H9 (cell line): Measurements from ENCODE around the gene THBS1. TPM values are rescaled to one million over a fixed set of nuclear protein-coding genes. Genes with fewer than 3 reads are reported as not detected.

Experiments
- DNase-seq: peaks from one replicate; pipeline ENCODE4 v3.0.0-alpha.2; 2017
- H2AFZ ChIP-seq: one replicate; pipeline ENCODE4 v1.6.1; 2013; ENCODE audit warnings: mild to moderate bottlenecking, low read length, control low read depth, moderate library complexity
- H2AK5ac ChIP-seq: 2 replicates; pipeline ENCODE4 v1.6.1; 2013; ENCODE audit warnings: low read length, control low read depth, mixed read lengths; ENCODE audit not compliant: insufficient read length
- H2BK120ac ChIP-seq: one replicate; pipeline ENCODE4 v1.6.1; 2013; ENCODE audit warnings: low read depth, mild to moderate bottlenecking, low read length, control low read depth, inconsistent platforms; ENCODE audit not compliant: poor library complexity, severe bottlenecking
- H2BK12ac ChIP-seq: 2 replicates; pipeline ENCODE4 v1.6.1; 2013; ENCODE audit warnings: low read length, control low read depth, mixed read lengths, low read depth; ENCODE audit not compliant: insufficient read length
- H2BK15ac ChIP-seq: 2 replicates; pipeline ENCODE4 v1.6.1; 2013; ENCODE audit warnings: low read depth, low read length, control low read depth
- H2BK20ac ChIP-seq: one replicate; pipeline ENCODE4 v1.6.1; 2013; ENCODE audit warnings: low read depth, mild to moderate bottlenecking, low read length, control low read depth, inconsistent platforms; ENCODE audit not compliant: poor library complexity, severe bottlenecking
- H2BK5ac ChIP-seq: 2 replicates; pipeline ENCODE4 v1.6.1; 2013; ENCODE audit warnings: low read length, control low read depth, mixed read lengths; ENCODE audit not compliant: insufficient read length
- H3K14ac ChIP-seq: 2 replicates; pipeline ENCODE4 v1.6.1; 2013; ENCODE audit warnings: low read length, control low read depth; ENCODE audit not compliant: insufficient read depth
- H3K18ac ChIP-seq: 2 replicates; pipeline ENCODE4 v1.6.1; 2013; ENCODE audit warnings: low read depth, mild to moderate bottlenecking, mixed read lengths, low read length, control low read depth; ENCODE audit not compliant: insufficient read length
- H3K23ac ChIP-seq: 2 replicates; pipeline ENCODE4 v1.6.1; 2013; ENCODE audit warnings: low read length, control low read depth, mixed read lengths, low read depth; ENCODE audit not compliant: insufficient read length
- H3K23me2 ChIP-seq: 2 replicates; pipeline ENCODE4 v1.6.1; 2013; ENCODE audit warnings: low read depth, mild to moderate bottlenecking, mixed read lengths, low read length, control low read depth; ENCODE audit not compliant: insufficient read length, poor library complexity, severe bottlenecking
- H3K27ac ChIP-seq: 2 replicates; pipeline ENCODE4 v1.5.1; 2013; ENCODE audit warnings: low read length, control low read depth, mixed read lengths, low read depth; ENCODE audit not compliant: insufficient read length
- H3K27me3 ChIP-seq: 2 replicates; pipeline ENCODE4 v1.6.1; 2013; ENCODE audit warnings: low read length, control low read depth, inconsistent platforms; ENCODE audit not compliant: insufficient read depth
- H3K4ac ChIP-seq: 2 replicates; pipeline ENCODE4 v1.6.1; 2013; ENCODE audit warnings: low read depth, mild to moderate bottlenecking, control low read depth, inconsistent platforms, low read length, moderate library complexity
- H3K4me1 ChIP-seq: 2 replicates; pipeline ENCODE4 v1.6.1; 2013; ENCODE audit warnings: low read length, control low read depth, inconsistent platforms; ENCODE audit not compliant: insufficient read depth
- H3K4me2 ChIP-seq: 2 replicates; pipeline ENCODE4 v1.6.1; 2013; ENCODE audit warnings: low read length, control low read depth, mixed read lengths; ENCODE audit not compliant: insufficient read length, insufficient read depth
- H3K56ac ChIP-seq: 2 replicates; pipeline ENCODE4 v1.6.1; 2013; ENCODE audit warnings: low read depth, mild to moderate bottlenecking, mixed read lengths, low read length, control low read depth; ENCODE audit not compliant: insufficient read length
- H3K79me1 ChIP-seq: 2 replicates; pipeline ENCODE4 v1.6.1; 2013; ENCODE audit warnings: low read depth, mild to moderate bottlenecking, moderate library complexity, low read length, control low read depth, inconsistent platforms; ENCODE audit not compliant: insufficient read depth, poor library complexity, severe bottlenecking
- H3K79me2 ChIP-seq: 2 replicates; pipeline ENCODE4 v1.6.1; 2013; ENCODE audit warnings: low read length, control low read depth, inconsistent platforms; ENCODE audit not compliant: insufficient read depth
- H3K9ac ChIP-seq: 2 replicates; pipeline ENCODE4 v1.6.1; 2013; ENCODE audit warnings: low read length, control low read depth, mixed read lengths; ENCODE audit not compliant: insufficient read length; ENCODE audit errors: extremely low read depth
- H3K9me3 ChIP-seq: one replicate; pipeline ENCODE4 v1.6.1; 2013; ENCODE audit warnings: low read depth, low read length, inconsistent platforms; ENCODE audit not compliant: control insufficient read depth
- H3T11ph ChIP-seq: one replicate; pipeline ENCODE4 v1.6.1; 2013; ENCODE audit warnings: mild to moderate bottlenecking, low read length, control low read depth, inconsistent platforms
- H4K20me1 ChIP-seq: one replicate; pipeline ENCODE4 v1.6.1; 2013; ENCODE audit not compliant: control insufficient read depth, insufficient read length, insufficient read depth
- H4K5ac ChIP-seq: 2 replicates; pipeline ENCODE4 v1.6.1; 2013; ENCODE audit warnings: low read depth, mild to moderate bottlenecking, mixed read lengths, low read length, control low read depth; ENCODE audit not compliant: insufficient read length
- H4K8ac ChIP-seq: replicated peaks from 2 replicates; pipeline ENCODE4 v1.6.1; 2013; ENCODE audit warnings: low read length, control low read depth, mixed read lengths, low read depth; ENCODE audit not compliant: insufficient read length
- H4K91ac ChIP-seq: 2 replicates; pipeline ENCODE4 v1.6.1; 2013; ENCODE audit warnings: low read depth, mild to moderate bottlenecking, moderate library complexity, mixed read lengths, low read length, control low read depth; ENCODE audit not compliant: insufficient read length
- H3K27ac Mint-ChIP-seq, 3 experiments: 2 replicates in 2 of 3; 3 replicates in 1 of 3; pipeline ENCODE4 v1.8.0; 2020 to 2021; ENCODE audit warnings: mixed read lengths in 3 of 3, mild to moderate bottlenecking in 1 of 3, moderate library complexity in 1 of 3
- H3K27me3 Mint-ChIP-seq: 2 replicates; pipeline ENCODE4 v1.8.0; 2021; ENCODE audit warnings: low read depth, mild to moderate bottlenecking, moderate library complexity, mixed read lengths
- H3K36me3 Mint-ChIP-seq, 3 experiments: 2 replicates in 2 of 3; 3 replicates in 1 of 3; pipeline ENCODE4 v1.8.0; 2020 to 2021; ENCODE audit warnings: low read depth in 3 of 3, mixed read lengths in 3 of 3; ENCODE audit not compliant: insufficient read depth in 1 of 3
- H3K4me1 Mint-ChIP-seq, 2 experiments: 2 replicates each; pipeline ENCODE4 v1.8.0; 2020; ENCODE audit warnings: mixed read lengths in 2 of 2
- H3K4me3 Mint-ChIP-seq, 2 experiments: 2 replicates in 1 of 2; 3 replicates in 1 of 2; pipeline ENCODE4 v1.8.0; 2020 to 2021; ENCODE audit warnings: mild to moderate bottlenecking in 2 of 2, mixed read lengths in 2 of 2, moderate library complexity in 1 of 2
- H3K9me3 Mint-ChIP-seq, 2 experiments: 2 replicates in 1 of 2; 3 replicates in 1 of 2; pipeline ENCODE4 v1.8.0; 2020; ENCODE audit warnings: mild to moderate bottlenecking in 2 of 2, mixed read lengths in 2 of 2, moderate library complexity in 1 of 2
- CTCF ChIP-seq: fragments of 200-600 bp; sonication (generic); conservative IDR thresholded peaks from 3 replicates; pipeline ENCODE4 v1.8.0; 2021; ENCODE audit warnings: antibody characterized with exemption, mild to moderate bottlenecking
- WGBS: extraction: QIAGEN DNeasy Blood & Tissue Kit; methylation state at CpG from one replicate; pipeline ENCODE4 v1.1.7; 2013; ENCODE audit warnings: missing lambda C conversion rate, low lambda C conversion rate, mixed read lengths; ENCODE audit not compliant: insufficient read length; ENCODE audit errors: extremely low coverage; 5-methylcytosine and 5-hydroxymethylcytosine counted together
- total RNA-seq: library from RNA; stranded (reverse); gene quantifications from 2 replicates; pipeline ENCODE4 v1.2.1, GENCODE V29; 2021

Gene THBS1
- total RNA-seq, 1 experiment from 2014 or later, result 72.1 TPM

GRCh38 chr15:39608185-39609139 is 27.6 kb downstream of the THBS1 start:
- no peak overlapping the region for H4K5ac ChIP-seq
- no peak overlapping the region for H3K4me3 Mint-ChIP-seq

More at GRCh38 chr15:39608185-39609139, 27.6 kb downstream of the THBS1 start:
- Histone ChIP-seq H3K79me1 (no peaks in the 10 kb centered on the region), H2AK5ac (no peak overlapping the region), H3K9me3 (no peaks in the 10 kb centered on the region), H3K4ac (no peak overlapping the region), H2BK20ac (no peak overlapping the region), H2BK120ac (no peak overlapping the region), H3K27ac (no peak overlapping the region), H2BK15ac (no peak overlapping the region), H3K9ac (no peak overlapping the region), H2AFZ (no peak overlapping the region), H3K23me2 (no peaks in the 10 kb centered on the region), H4K8ac (no peak overlapping the region), H2BK5ac (no peak overlapping the region), H3K4me1 (no peaks in the 10 kb centered on the region), H4K91ac (no peak overlapping the region), H3K14ac (no peak overlapping the region), H3K79me2 (no peaks in the 10 kb centered on the region), H2BK12ac (no peak overlapping the region), H3K18ac (no peak overlapping the region), H3K4me2 (no peak overlapping the region), H4K20me1 (no peaks in the 10 kb centered on the region), H3K23ac (no peak overlapping the region), H3K27me3 (no peaks in the 10 kb centered on the region; the same call in 1 of the 2 replicates), H3T11ph (no peak overlapping the region), H3K56ac (no peak overlapping the region)
- no peaks in the 10 kb centered on the region for H3K4me1 Mint-ChIP-seq
- no peak overlapping the region for H3K27ac Mint-ChIP-seq
- DNase-seq, result no peak
- 0 out of 7 replicates have a peak, but pooled peaks cover 0 to 2% (median 0%) of the 10 kb centered on the region in 3 experiments for H3K36me3 Mint-ChIP-seq
- H3K9me3 Mint-ChIP-seq, result peaks cover 7 to 14% of the 10 kb centered on the region in 2 experiments
- WGBS, result no CpG with 5 or more reads among the region's 2 CpGs
- no peak for TF ChIP-seq CTCF
- H3K27me3 Mint-ChIP-seq, result no peaks in the 10 kb centered on the region
